HepG2 (cell line): ENCODE data around the gene PSD. TPM values are rescaled to one million over a fixed set of nuclear protein-coding genes. Genes with fewer than 3 reads are reported as not detected.

Experiments used
- ASH2L ChIP-seq: fragments of 300-600, 200-600 bp; sonication (generic); IDR thresholded peaks from 2 replicates; pipeline ENCODE4 v1.7.0; 2017; ENCODE audit warnings: low read depth, mild to moderate bottlenecking, moderate library complexity, mixed read lengths, low read length; ENCODE audit not compliant: insufficient read length
- DZIP1 ChIP-seq: sonication (generic); formaldehyde crosslinking; IDR thresholded peaks from 2 replicates; pipeline ENCODE4 v1.5.0; 2020; ENCODE audit warnings: mild to moderate bottlenecking, missing genetic modification reagents
- FOXM1 ChIP-seq: sonication (generic); formaldehyde crosslinking; IDR thresholded peaks from 2 replicates; pipeline ENCODE4 v1.5.0; 2020; ENCODE audit warnings: missing genetic modification reagents
- GMEB1 ChIP-seq: sonication (generic); formaldehyde crosslinking; IDR thresholded peaks from 2 replicates; pipeline ENCODE4 v1.5.1; 2020; ENCODE audit warnings: missing genetic modification reagents, mild to moderate bottlenecking, borderline replicate concordance
- HCFC1 ChIP-seq: fragments of 150-350 bp; IDR thresholded peaks from 2 replicates; pipeline ENCODE4 v1.6.1; 2014; ENCODE audit warnings: low read depth, low read length
- HNRNPUL1 ChIP-seq: fragments of 200-400 bp; formaldehyde crosslinking; IDR thresholded peaks from 2 replicates; pipeline ENCODE4 v1.6.1; 2017; ENCODE audit warnings: low read depth, mild to moderate bottlenecking, low read length, moderate library complexity
- MAFK ChIP-seq, 2 experiments: IDR thresholded peaks in 1 of 2; conservative IDR thresholded peaks in 1 of 2; 2 replicates each; pipeline ENCODE4 v1.6.1; 2011; ENCODE audit warnings: improper control_type of control experiment in 2 of 2, low read length in 2 of 2
- PHF21A ChIP-seq: sonication (generic); formaldehyde crosslinking; IDR thresholded peaks from 2 replicates; pipeline ENCODE4 v1.5.0; 2020; ENCODE audit warnings: mild to moderate bottlenecking, missing genetic modification reagents
- TCF7 ChIP-seq: sonication (generic); IDR thresholded peaks from 2 replicates; pipeline ENCODE4 v1.6.1; 2016; ENCODE audit warnings: antibody characterized with exemption, low read depth
- XBP1 ChIP-seq: sonication (generic); formaldehyde crosslinking; IDR thresholded peaks from 2 replicates; pipeline ENCODE4 v1.5.0; 2020; ENCODE audit warnings: missing genetic modification reagents
- ZNF317 ChIP-seq: sonication (generic); formaldehyde crosslinking; IDR thresholded peaks from 2 replicates; pipeline ENCODE4 v1.5.0; 2020; ENCODE audit warnings: mild to moderate bottlenecking, missing genetic modification reagents
- ZNF318 ChIP-seq: sonication (generic); formaldehyde crosslinking; IDR thresholded peaks from 2 replicates; pipeline ENCODE4 v1.4.0; 2020; ENCODE audit warnings: mild to moderate bottlenecking, missing genetic modification reagents
- ZNF414 ChIP-seq: sonication (generic); formaldehyde crosslinking; IDR thresholded peaks from 2 replicates; pipeline ENCODE4 v1.5.0; 2020; ENCODE audit warnings: missing genetic modification reagents
- ZNF577 ChIP-seq: sonication (generic); formaldehyde crosslinking; IDR thresholded peaks from 2 replicates; pipeline ENCODE4 v1.4.0; 2020; ENCODE audit warnings: mild to moderate bottlenecking, low read depth, missing genetic modification reagents, borderline replicate concordance
- ZZZ3 ChIP-seq: sonication (generic); formaldehyde crosslinking; IDR thresholded peaks from 2 replicates; pipeline ENCODE4 v1.4.0; 2020; ENCODE audit warnings: missing genetic modification reagents, mild to moderate bottlenecking, borderline replicate concordance
- polyA plus RNA-seq, 8 experiments: library from polyadenylated mRNA; depleted of rRNA in 3 of 8; stranded (reverse) in 7 of 8; unstranded in 1 of 8; fragments of >200 nt; fragmentation: Illumina TruSeq in 4 of 8; extraction: Trizol in 4 of 8; gene quantifications; 2 replicates each; pipeline versions ENCODE4 v1.2.1 to v1.2.3, GENCODE V29; 2011 to 2016; ENCODE audit warnings: low read depth in 4 of 8, missing spikeins in 1 of 8, mixed read lengths in 1 of 8; ENCODE audit not compliant: insufficient read depth in 1 of 8
- total RNA-seq, 5 experiments: library from RNA; depleted of rRNA; stranded (reverse); fragments of >200 nt; fragmentation: Illumina TruSeq; extraction: Trizol; gene quantifications; 2 replicates each; pipeline ENCODE4 v1.2.3, GENCODE V29; 2016; ENCODE audit warnings: low read depth in 1 of 5

The PSD gene
- total and polyA plus RNA-seq, 2 of the 13 experiments (the other 11 are each of a cell fraction or from before 2014, with no cell fraction given) = 0.35 to 0.58 TPM

- TF ChIP-seq ZNF318 (CRISPR knock-in tag) (no peak), XBP1 (CRISPR knock-in tag) (no peak), GMEB1 (CRISPR knock-in tag) (peak; percentile 91), MAFK (conservative IDR thresholded peaks at IDR 0.05 in 1 of 2, IDR thresholded peaks at IDR 0.05 in 1 of 2; ENCODE audit: low read length in 2 of 2) (no peak; a peak in 1 of 4 replicates), PHF21A (peak; percentile 30), ZNF577 (no peak), TCF7 (no peak), ZNF317 (CRISPR knock-in tag) (peak; percentile 73), HCFC1 (no peak), ZZZ3 (no peak; the same call in 1 of the 2 replicates), DZIP1 (CRISPR knock-in tag) (peak; percentile 70; the same call in 1 of the 2 replicates), ZNF414 (CRISPR knock-in tag) (peak; percentile 84; the same call in 1 of the 2 replicates), ASH2L (peak; percentile 38), FOXM1 (CRISPR knock-in tag) (no peak), HNRNPUL1 (no peak)
Observed at GRCh38 chr10:102399217-102400021, 19.2 kb downstream of the PSD start (continued).
